CD4-positive, alpha-beta memory T cell (primary cell): ENCODE results near the gene TMEM9. TPM values are rescaled to one million over a fixed set of nuclear protein-coding genes. Genes with fewer than 3 reads are reported as not detected.

Experiments used
- CTCF ChIA-PET: fragments of 350-600 bp; sonication (Branson Sonifier 250); formaldehyde crosslinking; loops from one replicate; lab custom pipeline; 2021; ENCODE audit warnings: inconsistent platforms; ENCODE audit not compliant: partially characterized antibody; lab: Charles Lee
- POLR2A ChIA-PET: fragments of 350-600 bp; sonication (Branson Sonifier 250); formaldehyde crosslinking; loops from one replicate; lab custom pipeline; 2021; ENCODE audit not compliant: partially characterized antibody; lab: Charles Lee
- DNase-seq, 5 donors: peaks; one replicate each; pipeline versions ENCODE4 v3.0.0 to v3.0.0-alpha.2; 2020 to 2022; ENCODE audit warnings: mixed read lengths in 1 of 5
- H3K27ac ChIP-seq: one replicate; pipeline ENCODE4 v1.7.0; 2013; ENCODE audit warnings: low read depth, low read length
- H3K27me3 ChIP-seq: 2 replicates; pipeline ENCODE4 v1.7.0; 2013; ENCODE audit warnings: mild to moderate bottlenecking, low read length, moderate library complexity; ENCODE audit not compliant: insufficient read depth
- H3K36me3 ChIP-seq: 2 replicates; pipeline ENCODE4 v1.7.0; 2013; ENCODE audit warnings: mild to moderate bottlenecking, low read length, moderate library complexity; ENCODE audit not compliant: insufficient read depth
- H3K4me1 ChIP-seq: 2 replicates; pipeline ENCODE4 v1.7.0; 2013; ENCODE audit warnings: mild to moderate bottlenecking, low read length, moderate library complexity; ENCODE audit not compliant: insufficient read depth
- H3K4me3 ChIP-seq, 2 donors: one replicate each; pipeline ENCODE4 v1.7.0; 2013; ENCODE audit warnings: low read length in 2 of 2, mild to moderate bottlenecking in 1 of 2
- H3K9me3 ChIP-seq, 2 donors: one replicate each; pipeline ENCODE4 v1.7.0; 2013; ENCODE audit warnings: low read length in 2 of 2, control low read depth in 1 of 2; ENCODE audit not compliant: control insufficient read depth in 1 of 2
- H3K27ac Mint-ChIP-seq, 7 donors: one replicate each; pipeline ENCODE4 v1.8.0; 2020 to 2021; ENCODE audit warnings: mixed read lengths in 7 of 7, mild to moderate bottlenecking in 6 of 7, inconsistent platforms in 3 of 7, moderate library complexity in 3 of 7
- H3K27me3 Mint-ChIP-seq, 2 donors: one replicate each; pipeline ENCODE4 v1.8.0; 2020 to 2021; ENCODE audit warnings: mixed read lengths in 2 of 2
- H3K36me3 Mint-ChIP-seq, 2 donors: one replicate each; pipeline ENCODE4 v1.8.0; 2020 to 2021; ENCODE audit warnings: mixed read lengths in 2 of 2, inconsistent platforms in 1 of 2, mild to moderate bottlenecking in 1 of 2
- H3K4me1 Mint-ChIP-seq, 4 donors: one replicate each; pipeline ENCODE4 v1.8.0; 2020 to 2021; ENCODE audit warnings: mixed read lengths in 4 of 4, mild to moderate bottlenecking in 1 of 4
- H3K4me3 Mint-ChIP-seq, 8 donors: one replicate each; pipeline ENCODE4 v1.8.0; 2020 to 2021; ENCODE audit warnings: mixed read lengths in 8 of 8, mild to moderate bottlenecking in 7 of 8, moderate library complexity in 6 of 8, inconsistent platforms in 3 of 8
- H3K9me3 Mint-ChIP-seq, 8 donors: one replicate each; pipeline ENCODE4 v1.8.0; 2020 to 2021; ENCODE audit warnings: mixed read lengths in 8 of 8, mild to moderate bottlenecking in 5 of 8, inconsistent platforms in 3 of 8, moderate library complexity in 1 of 8
- intact Hi-C: fragments of 100-400 bp; cut with micrococcal nuclease; formaldehyde crosslinking; loops from one replicate; pipeline ENCODE4 v1.15.1; 2023
- polyA plus RNA-seq, 2 donors: library from polyadenylated mRNA; unstranded; fragments of 300-500 nt; fragmentation: Illumina TruSeq; gene quantifications; one replicate each; pipeline ENCODE4 v1.2.3, GENCODE V29; 2021
- total RNA-seq, 2 experiments: library from RNA; stranded (reverse); gene quantifications; one replicate each; pipeline ENCODE4 v1.2.3, GENCODE V29; 2021

TMEM9 gene
- total and polyA plus RNA-seq, 4 experiments from 2014 or later: 20.6 to 64.3 (median 23.3) TPM

DNA sequence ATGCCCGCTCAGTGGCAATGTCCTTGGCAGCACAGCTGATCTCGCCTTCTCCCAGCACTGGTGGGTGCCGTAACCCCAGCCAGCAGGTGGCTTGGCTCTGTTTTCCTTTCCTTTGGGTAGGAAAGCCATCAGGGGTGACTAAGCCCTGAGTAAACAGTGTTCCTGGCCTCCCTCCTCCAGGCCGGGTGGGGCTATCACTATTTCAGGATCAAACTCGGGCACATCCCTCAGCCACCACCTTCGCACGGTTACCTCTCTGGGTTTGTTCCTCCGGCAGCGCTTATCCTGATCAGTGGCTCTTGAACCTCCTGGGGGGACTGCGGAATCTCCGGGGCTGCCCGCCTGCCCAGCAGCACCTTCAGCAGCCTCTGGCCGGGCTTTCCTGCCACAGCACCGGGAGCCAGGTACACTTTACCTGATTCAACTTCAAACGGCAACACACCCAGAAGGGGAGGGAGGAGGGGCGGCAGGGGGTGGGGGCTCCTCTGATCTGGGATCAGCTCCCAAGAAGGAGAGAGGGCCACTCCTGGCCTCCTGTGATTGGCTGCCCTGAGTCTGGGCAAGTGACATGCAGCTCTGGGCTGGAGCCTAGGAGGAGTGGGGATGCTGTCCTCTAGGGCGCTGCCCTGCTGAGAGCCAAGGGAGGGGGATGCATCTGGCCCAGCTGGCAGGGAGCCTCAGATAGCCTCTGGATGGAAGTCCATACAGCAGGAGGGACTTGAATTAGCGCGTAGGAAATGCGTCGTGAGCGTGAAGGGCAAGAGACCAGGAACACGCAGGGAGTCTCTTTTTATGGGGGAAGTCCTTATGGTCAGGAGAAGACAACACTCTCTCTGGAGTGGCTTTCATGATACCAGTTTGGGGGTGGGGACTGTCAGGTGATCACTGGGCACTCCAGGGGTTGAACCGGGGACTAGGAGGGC lies 27.2 kb downstream of the TMEM9 start, which contains the start of gene ASCL5:
Gene ASCL5 (minus strand): TSS at position 353 of the 923 bp plus-strand sequence. CDS start 11,812 bp downstream, outside the sequence.
- Mint-ChIP-seq H3K4me1 (peaks cover 0 to 3% (median 0%) of the 10 kb centered on the region in 4 donors), H3K9me3 (no peaks in the 10 kb centered on the region), H3K4me3 (no peak within 1 kb of the TSS), H3K27me3 (peaks cover 7 to 8% of the 10 kb centered on the region in 2 donors), H3K27ac (no peak within 1 kb of the TSS), H3K36me3 (no peaks in the 10 kb centered on the region)
- H3K9me3 ChIP-seq: no peaks in the 10 kb centered on the region
- H3K4me1 ChIP-seq: no peaks in the 10 kb centered on the region
- intact Hi-C loops: no loop called here
- CTCF ChIA-PET: no interaction called here
- POLR2A ChIA-PET: interaction anchor here (0.6 kb wide), 1 partner anchor 30 kb away, joined by 3 read pairs; no protein-coding TSS in a partner anchor
- no peaks in the 10 kb centered on the region for H3K36me3 ChIP-seq
- H3K27ac ChIP-seq: no peak within 1 kb of the TSS
- no peak within 1 kb of the TSS for H3K4me3 ChIP-seq
- DNase-seq: no peak
- H3K27me3 ChIP-seq: peaks cover 4% of the 10 kb centered on the region

GRCh38 chr1:201126463-201126831 lies 27.8 kb downstream of the TMEM9 start:
- H3K27ac ChIP-seq: no peak overlapping the region
- no peaks in the 10 kb centered on the region for H3K36me3 Mint-ChIP-seq
- peaks cover 7 to 8% of the 10 kb centered on the region in 2 donors for H3K27me3 Mint-ChIP-seq
- H3K9me3 Mint-ChIP-seq: no peaks in the 10 kb centered on the region
- no peaks in the 10 kb centered on the region for H3K36me3 ChIP-seq
- H3K4me3 ChIP-seq: no peak overlapping the region
- H3K4me1 ChIP-seq: no peaks in the 10 kb centered on the region
- H3K4me3 Mint-ChIP-seq: no peak overlapping the region
- peaks cover 4% of the 10 kb centered on the region for H3K27me3 ChIP-seq
- intact Hi-C loops: no loop called here
- H3K4me1 Mint-ChIP-seq: no peaks in the 10 kb centered on the region
- no peak for DNase-seq
- POLR2A ChIA-PET: interaction anchor here (0.6 kb wide), 1 partner anchor 29 kb away, joined by 3 read pairs; no protein-coding TSS in a partner anchor
- H3K27ac Mint-ChIP-seq: no peak overlapping the region
- H3K9me3 ChIP-seq: no peaks in the 10 kb centered on the region
- CTCF ChIA-PET: no interaction called here

GRCh38 chr1:201125800-201126199 lies 28.5 kb downstream of the TMEM9 start:
- H3K4me1 Mint-ChIP-seq: no peaks in the 10 kb centered on the region
- Histone ChIP-seq H3K4me3 (no peak overlapping the region), H3K4me1 (no peaks in the 10 kb centered on the region), H3K9me3 (no peaks in the 10 kb centered on the region), H3K27me3 (peaks cover 4% of the 10 kb centered on the region), H3K36me3 (no peaks in the 10 kb centered on the region), H3K27ac (no peak overlapping the region)
- intact Hi-C loops: no loop called here
- DNase-seq: no peak
- H3K27me3 Mint-ChIP-seq: peaks cover 7 to 8% of the 10 kb centered on the region in 2 donors
- no peak overlapping the region for H3K4me3 Mint-ChIP-seq
- CTCF ChIA-PET: no interaction called here
- H3K27ac Mint-ChIP-seq: no peak overlapping the region
- H3K36me3 Mint-ChIP-seq: no peaks in the 10 kb centered on the region
- no peaks in the 10 kb centered on the region for H3K9me3 Mint-ChIP-seq
- POLR2A ChIA-PET: no interaction called here

DNA sequence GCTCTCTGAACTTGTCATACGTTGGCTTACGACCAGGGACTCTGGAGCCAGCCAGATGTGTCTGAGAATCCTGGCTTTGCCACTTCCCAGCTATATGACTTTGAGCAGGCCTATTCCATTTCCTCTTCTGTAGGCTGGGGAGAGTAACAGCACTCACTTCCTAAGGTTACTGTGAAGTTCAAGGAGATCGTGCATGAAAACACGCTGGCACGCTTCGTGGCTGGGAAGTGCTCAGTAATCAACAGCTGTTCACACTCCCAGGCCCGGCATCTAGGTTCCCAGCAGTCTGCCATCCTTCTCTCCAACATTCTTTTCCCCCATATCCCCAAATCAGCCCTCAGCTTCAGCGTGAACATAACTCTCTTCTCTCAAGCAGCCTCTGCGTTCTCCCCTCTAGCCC lies 29.3 kb downstream of the TMEM9 start:
- peaks cover 0 to under 1% (median under 1%) of the 10 kb centered on the region in 4 donors for H3K4me1 Mint-ChIP-seq
- H3K9me3 ChIP-seq: no peaks in the 10 kb centered on the region
- H3K27ac Mint-ChIP-seq: no peak overlapping the region
- ChIA-PET CTCF (interaction anchor here (1.2 kb wide), 1 partner anchor 152 kb away, joined by 3 read pairs; no protein-coding TSS in a partner anchor), POLR2A (no interaction called here)
- no peaks in the 10 kb centered on the region for H3K36me3 ChIP-seq
- intact Hi-C loops: no loop called here
- no peak for DNase-seq
- no peaks in the 10 kb centered on the region for H3K9me3 Mint-ChIP-seq
- H3K27ac ChIP-seq: no peak overlapping the region
- H3K4me1 ChIP-seq: peaks cover 2% of the 10 kb centered on the region
- H3K27me3 ChIP-seq: peaks cover 4% of the 10 kb centered on the region
- no peak overlapping the region for H3K4me3 ChIP-seq
- no peak overlapping the region for H3K4me3 Mint-ChIP-seq
- no peaks in the 10 kb centered on the region for H3K36me3 Mint-ChIP-seq
- H3K27me3 Mint-ChIP-seq: peaks cover 7 to 8% of the 10 kb centered on the region in 2 donors

GRCh38 chr1:201123866-201124265 lies 30.4 kb downstream of the TMEM9 start:
- peaks cover 9% of the 10 kb centered on the region for H3K4me1 ChIP-seq
- H3K27ac ChIP-seq: no peak overlapping the region
- H3K9me3 Mint-ChIP-seq: no peaks in the 10 kb centered on the region
- H3K27me3 Mint-ChIP-seq: peaks cover 7 to 8% of the 10 kb centered on the region in 2 donors
- H3K27me3 ChIP-seq: peaks cover 4% of the 10 kb centered on the region
- H3K27ac Mint-ChIP-seq: no peak overlapping the region
- ChIA-PET CTCF (interaction anchor here (1.2 kb wide), 1 partner anchor 151 kb away, joined by 3 read pairs; no protein-coding TSS in a partner anchor), POLR2A (no interaction called here)
- intact Hi-C loops: no loop called here
- H3K4me3 Mint-ChIP-seq: no peak overlapping the region
- H3K4me1 Mint-ChIP-seq: peaks cover 0 to 7% (median 4%) of the 10 kb centered on the region in 4 donors
- H3K36me3 Mint-ChIP-seq: no peaks in the 10 kb centered on the region
- no peaks in the 10 kb centered on the region for H3K36me3 ChIP-seq
- H3K9me3 ChIP-seq: no peaks in the 10 kb centered on the region
- no peak overlapping the region for H3K4me3 ChIP-seq
- no peak for DNase-seq

GRCh38 chr1:201122321-201122957 lies 31.8 kb downstream of the TMEM9 start:
- H3K9me3 Mint-ChIP-seq: no peaks in the 10 kb centered on the region
- H3K27me3 ChIP-seq: peaks cover 4% of the 10 kb centered on the region
- no peak overlapping the region for H3K27ac Mint-ChIP-seq
- H3K4me3 ChIP-seq: no peak overlapping the region
- no peak for DNase-seq
- ChIA-PET CTCF (interaction anchor here (1.6 kb wide), 1 partner anchor 9 kb away, joined by 9 read pairs; no protein-coding TSS in a partner anchor), POLR2A (interaction anchor here (1.2 kb wide), 1 partner anchor 8 kb away, joined by 4 read pairs; no protein-coding TSS in a partner anchor)
- peaks cover 9% of the 10 kb centered on the region for H3K4me1 ChIP-seq
- intact Hi-C loops: no loop called here
- peaks cover 7% of the 10 kb centered on the region in 2 donors for H3K27me3 Mint-ChIP-seq
- H3K27ac ChIP-seq: no peak overlapping the region
- H3K36me3 ChIP-seq: no peaks in the 10 kb centered on the region
- H3K9me3 ChIP-seq: no peaks in the 10 kb centered on the region
- peaks cover 0 to 7% (median 4%) of the 10 kb centered on the region in 4 donors for H3K4me1 Mint-ChIP-seq
- H3K36me3 Mint-ChIP-seq: no peaks in the 10 kb centered on the region
- no peak overlapping the region for H3K4me3 Mint-ChIP-seq
